T-helper 17 cell (primary cell): ENCODE results near the gene SIDT2. TPM values are rescaled to one million over a fixed set of nuclear protein-coding genes. Genes with fewer than 3 reads are reported as not detected.
"Not testable (repeated sequence)": the region's sequence is repeated elsewhere in the genome, so short reads cannot be mapped to it uniquely, and the experiment has no call there.

Source experiments
- ATAC-seq: fragments of 150-1000 bp; cut with Tn5 transposase; 2 replicates; pipeline ENCODE4 v1.10.0; 2021; ENCODE audit warnings: mild to moderate bottlenecking, moderate library complexity
- DNase-seq, 3 donors: peaks; one replicate each; pipeline versions ENCODE4 v3.0.0 to v3.0.0-alpha.2; 2020 to 2021
- H3K9me3 ChIP-seq: one replicate; pipeline ENCODE4 v1.7.0; 2013; ENCODE audit warnings: low read length, mild to moderate bottlenecking; ENCODE audit not compliant: control insufficient read depth, poor library complexity, severe bottlenecking
- H3K27ac Mint-ChIP-seq: one replicate; pipeline ENCODE4 v1.8.0; 2022; ENCODE audit warnings: mild to moderate bottlenecking, moderate library complexity, mixed read lengths
- H3K27me3 Mint-ChIP-seq: one replicate; pipeline ENCODE4 v1.8.0; 2022; ENCODE audit warnings: mixed read lengths
- H3K36me3 Mint-ChIP-seq: one replicate; pipeline ENCODE4 v1.8.0; 2022; ENCODE audit warnings: low read depth, mixed read lengths
- H3K4me1 Mint-ChIP-seq: one replicate; pipeline ENCODE4 v1.8.0; 2022; ENCODE audit warnings: mild to moderate bottlenecking, mixed read lengths
- H3K4me3 Mint-ChIP-seq: one replicate; pipeline ENCODE4 v1.8.0; 2022; ENCODE audit warnings: mild to moderate bottlenecking, moderate library complexity, mixed read lengths
- total RNA-seq, 4 donors: library from RNA in 2 of 4; stranded (reverse) in 2 of 4; gene quantifications; one replicate each; pipeline ENCODE4 v1.2.3 and lab custom pipeline; 2022 to 2026

The SIDT2 gene
- total RNA-seq, 2 donors from 2014 or later: 106 to 118 TPM

GRCh38 chr11:117177534-117178209 lies 871 bp upstream of the SIDT2 start:
- no peaks in the 10 kb centered on the region for H3K9me3 ChIP-seq
- peak overlapping the region; percentile 91 for H3K27ac Mint-ChIP-seq
- H3K4me3 Mint-ChIP-seq: peak overlapping the region; percentile 95
- no peak for ATAC-seq
- H3K36me3 Mint-ChIP-seq: no peaks in the 10 kb centered on the region
- H3K4me1 Mint-ChIP-seq: peaks cover 22% of the 10 kb centered on the region
- no peaks in the 10 kb centered on the region for H3K27me3 Mint-ChIP-seq
- DNase-seq: no peak

- Mint-ChIP-seq H3K36me3 (no peaks in the 10 kb centered on the region), H3K4me1 (peaks cover 24% of the 10 kb centered on the region), H3K4me3 (peak overlapping the region; percentile 95), H3K27me3 (no peaks in the 10 kb centered on the region), H3K27ac (peak overlapping the region; percentile 91)
- ATAC-seq: peak; percentile 59
- H3K9me3 ChIP-seq: no peaks in the 10 kb centered on the region
- DNase-seq: peak; percentile 25 to 38 (median 35)
Observed at GRCh38 chr11:117179048-117179999, 781 bp downstream of the SIDT2 start.

GRCh38 chr11:117180020-117180419 lies 1.5 kb downstream of the SIDT2 start:
- no peaks in the 10 kb centered on the region for H3K27me3 Mint-ChIP-seq

GRCh38 chr11:117180661-117181585 lies 2.4 kb downstream of the SIDT2 start:
- DNase-seq (peak; percentile 42 to 52 (median 48)), ATAC-seq (peak; percentile 58)
- H3K9me3 ChIP-seq: no peaks in the 10 kb centered on the region
- Mint-ChIP-seq H3K4me1 (peaks cover 24% of the 10 kb centered on the region), H3K36me3 (no peaks in the 10 kb centered on the region), H3K4me3 (peak overlapping the region; percentile 80), H3K27me3 (no peaks in the 10 kb centered on the region), H3K27ac (peak overlapping the region; percentile 91)

More at GRCh38 chr11:117180020-117180419, 1.5 kb downstream of the SIDT2 start:
- Mint-ChIP-seq H3K4me1 (peaks cover 24% of the 10 kb centered on the region), H3K4me3 (peak overlapping the region; percentile 95), H3K27ac (peak overlapping the region; percentile 91), H3K36me3 (no peaks in the 10 kb centered on the region)
- DNase-seq (no peak), ATAC-seq (no peak)
- H3K9me3 ChIP-seq: no peaks in the 10 kb centered on the region

GRCh38 chr11:117181586-117182550 lies 3.3 kb downstream of the SIDT2 start:
- DNase-seq: no peak
- no peaks in the 10 kb centered on the region for H3K9me3 ChIP-seq
- Mint-ChIP-seq H3K4me3 (no peak overlapping the region), H3K36me3 (no peaks in the 10 kb centered on the region), H3K4me1 (peaks cover 24% of the 10 kb centered on the region), H3K27ac (no peak overlapping the region), H3K27me3 (no peaks in the 10 kb centered on the region)
- ATAC-seq: no peak

GRCh38 chr11:117182551-117182935 lies 4.0 kb downstream of the SIDT2 start:
- no peak for ATAC-seq
- H3K9me3 ChIP-seq: no peaks in the 10 kb centered on the region

GRCh38 chr11:117183178-117183577 lies 4.6 kb downstream of the SIDT2 start:
- not testable (repeated sequence) for DNase-seq, H3K9me3 ChIP-seq, H3K27me3 Mint-ChIP-seq, H3K4me3 Mint-ChIP-seq, ATAC-seq, H3K36me3 Mint-ChIP-seq
- Mint-ChIP-seq H3K4me1 (peaks cover 21% of the 10 kb centered on the region), H3K27ac (peak overlapping the region; percentile 9)

More at GRCh38 chr11:117182551-117182935, 4.0 kb downstream of the SIDT2 start:
- no peak for DNase-seq
- Mint-ChIP-seq H3K4me3 (no peak overlapping the region), H3K27me3 (no peaks in the 10 kb centered on the region), H3K27ac (peak overlapping the region; percentile 9), H3K36me3 (no peaks in the 10 kb centered on the region), H3K4me1 (peaks cover 27% of the 10 kb centered on the region)

GRCh38 chr11:117183724-117184349 lies 5.3 kb downstream of the SIDT2 start:
- no peak for DNase-seq
- no peak for ATAC-seq
- Mint-ChIP-seq H3K27ac (no peak overlapping the region), H3K36me3 (no peaks in the 10 kb centered on the region), H3K4me1 (peaks cover 20% of the 10 kb centered on the region), H3K27me3 (no peaks in the 10 kb centered on the region), H3K4me3 (no peak overlapping the region)
- no peaks in the 10 kb centered on the region for H3K9me3 ChIP-seq

- H3K9me3 ChIP-seq: no peaks in the 10 kb centered on the region
- Mint-ChIP-seq H3K27me3 (no peaks in the 10 kb centered on the region), H3K27ac (peak overlapping the region; percentile 78), H3K4me1 (peaks cover 9% of the 10 kb centered on the region), H3K4me3 (peak overlapping the region; percentile 47), H3K36me3 (no peaks in the 10 kb centered on the region)
- ATAC-seq (peak; percentile 17), DNase-seq (no peak)
Observed at GRCh38 chr11:117185736-117186430, 7.3 kb downstream of the SIDT2 start.

- peak overlapping the region; percentile 78 for H3K27ac Mint-ChIP-seq
- H3K27me3 Mint-ChIP-seq: no peaks in the 10 kb centered on the region
- no peaks in the 10 kb centered on the region for H3K9me3 ChIP-seq
- H3K4me1 Mint-ChIP-seq: peaks cover 4% of the 10 kb centered on the region
- H3K36me3 Mint-ChIP-seq: no peaks in the 10 kb centered on the region
- ATAC-seq: no peak
- peak overlapping the region; percentile 25 for H3K4me3 Mint-ChIP-seq
- no peak for DNase-seq
Observed at GRCh38 chr11:117186431-117186761, 7.9 kb downstream of the SIDT2 start.

GRCh38 chr11:117187007-117187406 lies 8.5 kb downstream of the SIDT2 start:
- H3K36me3 Mint-ChIP-seq: no peaks in the 10 kb centered on the region
- no peak overlapping the region for H3K4me3 Mint-ChIP-seq
- H3K9me3 ChIP-seq: no peaks in the 10 kb centered on the region
- ATAC-seq: no peak
- DNase-seq: no peak
- H3K27ac Mint-ChIP-seq: peak overlapping the region; percentile 43
- no peaks in the 10 kb centered on the region for H3K27me3 Mint-ChIP-seq
- H3K4me1 Mint-ChIP-seq: peaks cover 4% of the 10 kb centered on the region
